Measurements from ENCODE around the gene CFAP46.
"Not testable (repeated sequence)": the region's sequence is repeated elsewhere in the genome, so short reads cannot be mapped to it uniquely, and the experiment has no call there.

CFAP46 gene

DNA sequence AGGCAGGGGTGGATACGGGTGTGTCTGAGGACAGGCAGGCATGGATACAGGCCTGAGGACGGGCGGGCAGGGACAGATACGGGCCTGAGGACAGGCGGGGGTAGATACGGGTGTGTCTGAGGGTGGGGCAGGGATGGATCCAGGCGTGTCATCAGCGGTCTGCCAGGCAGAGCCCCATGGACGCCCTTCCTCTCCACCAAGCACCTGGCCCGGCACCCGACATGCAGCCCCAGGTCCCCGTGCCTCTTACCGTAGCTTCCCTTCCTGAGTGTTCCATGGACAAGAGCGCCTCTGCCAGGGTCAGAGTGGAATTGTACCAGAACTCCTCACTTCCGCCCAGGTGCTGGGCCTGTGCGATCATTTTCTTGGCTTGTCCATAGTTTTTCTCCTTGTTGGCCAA lies 81.8 kb downstream of the CFAP46 start:
- no peak for DNase-seq

GRCh38 chr10:132859084-132859855 lies 83.1 kb downstream of the CFAP46 start:
- no peak for DNase-seq

DNA sequence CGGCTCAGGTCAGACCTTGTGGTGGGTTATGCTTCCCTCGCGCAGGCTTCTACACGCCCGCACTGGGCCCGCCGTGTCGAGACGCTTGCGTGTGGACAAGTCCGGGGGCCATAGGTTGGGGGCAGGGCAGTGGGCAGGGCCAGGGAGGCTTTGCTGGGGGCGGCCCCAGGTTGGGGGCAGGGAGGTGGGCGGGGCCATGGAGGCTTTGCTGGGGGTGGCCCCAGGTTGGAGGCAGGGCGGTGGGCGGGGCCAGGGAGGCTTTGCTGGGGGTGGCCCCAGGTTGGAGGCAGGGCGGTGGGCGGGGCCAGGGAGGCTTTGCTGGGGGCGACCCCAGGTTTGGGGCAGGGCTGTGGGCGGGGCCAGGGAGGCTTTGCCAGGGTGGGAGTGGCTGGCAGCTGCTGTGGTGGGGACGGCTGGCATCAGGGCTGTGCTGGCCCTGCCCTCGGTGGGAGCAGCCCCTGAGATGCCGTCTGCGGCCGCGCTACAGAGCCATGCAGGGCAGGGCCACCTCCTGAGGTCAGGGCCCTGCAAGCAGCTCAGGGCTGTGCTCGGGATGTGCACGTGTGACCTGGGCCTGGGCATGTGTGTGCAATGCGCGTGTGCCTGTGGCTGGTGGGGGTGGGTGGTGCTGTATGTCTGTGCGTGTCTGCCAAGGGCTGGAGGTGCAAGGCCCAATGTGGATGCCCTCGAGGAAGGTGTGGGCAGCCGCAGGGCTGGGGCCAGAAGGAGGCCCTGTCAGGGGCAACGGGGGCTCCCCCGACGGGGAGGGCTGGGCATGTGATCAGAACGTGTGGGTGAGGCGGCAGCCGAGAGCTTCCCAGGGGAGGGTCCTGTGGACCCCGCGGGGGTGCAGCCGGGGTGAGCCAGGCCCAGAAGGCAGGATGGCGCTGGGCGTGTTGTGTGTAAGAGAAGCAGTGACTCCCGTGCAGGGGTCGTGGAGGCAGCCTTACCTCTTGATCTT lies 84.0 kb downstream of the CFAP46 start:
- DNase-seq, result no peak

GRCh38 chr10:132856869-132857524 lies 85.4 kb downstream of the CFAP46 start:
- DNase-seq, result no peak

GRCh38 chr10:132855889-132856288 lies 86.5 kb downstream of the CFAP46 start:
- DNase-seq, result no peak

- no peak for DNase-seq
These were observed 90.9 kb downstream of the CFAP46 start for GRCh38 chr10:132851451-132851850.

DNA sequence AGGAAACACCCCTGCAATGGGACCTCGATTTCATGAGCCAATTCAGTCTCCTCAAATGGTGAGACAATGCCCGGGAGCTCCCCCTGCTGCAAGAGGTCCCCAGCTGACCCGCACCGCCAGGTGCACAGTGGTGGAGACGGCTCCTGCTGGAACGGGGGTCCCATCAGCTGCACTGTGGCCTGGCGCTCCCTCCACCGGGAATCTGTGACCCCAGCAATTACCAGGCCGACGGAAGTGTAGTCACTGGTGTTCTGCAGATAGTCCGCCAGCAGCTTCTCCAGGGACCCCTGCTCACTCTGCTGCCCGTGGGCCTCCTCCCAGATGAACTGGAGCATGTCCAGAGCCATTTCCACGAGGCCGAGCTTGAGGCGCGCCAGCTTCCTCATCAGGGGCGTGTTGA lies 91.5 kb downstream of the CFAP46 start:
- no peak for DNase-seq

DNA sequence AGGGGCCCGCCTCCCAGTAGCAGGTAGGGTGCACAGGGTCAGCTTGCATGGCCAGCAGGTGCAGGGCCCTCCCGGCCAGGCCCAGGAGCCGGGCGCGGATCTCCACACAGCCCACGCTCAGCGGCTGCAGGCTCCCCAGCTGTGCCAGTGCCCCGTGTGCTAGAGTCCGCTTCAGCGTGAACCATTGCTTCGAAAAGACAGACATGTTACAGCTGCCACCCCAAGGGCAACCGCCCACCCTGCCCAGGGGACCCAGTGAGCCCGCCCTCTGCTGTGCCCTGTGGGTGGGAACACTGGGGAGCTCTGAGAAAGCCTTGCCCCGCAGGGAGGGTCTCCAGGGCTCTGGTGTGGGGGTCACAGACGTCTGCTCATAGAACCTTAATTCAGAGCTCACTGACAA lies 92.1 kb downstream of the CFAP46 start:
- DNase-seq, result no peak

- no peak for DNase-seq
These were observed 92.8 kb downstream of the CFAP46 start for GRCh38 chr10:132849546-132850031.

DNA sequence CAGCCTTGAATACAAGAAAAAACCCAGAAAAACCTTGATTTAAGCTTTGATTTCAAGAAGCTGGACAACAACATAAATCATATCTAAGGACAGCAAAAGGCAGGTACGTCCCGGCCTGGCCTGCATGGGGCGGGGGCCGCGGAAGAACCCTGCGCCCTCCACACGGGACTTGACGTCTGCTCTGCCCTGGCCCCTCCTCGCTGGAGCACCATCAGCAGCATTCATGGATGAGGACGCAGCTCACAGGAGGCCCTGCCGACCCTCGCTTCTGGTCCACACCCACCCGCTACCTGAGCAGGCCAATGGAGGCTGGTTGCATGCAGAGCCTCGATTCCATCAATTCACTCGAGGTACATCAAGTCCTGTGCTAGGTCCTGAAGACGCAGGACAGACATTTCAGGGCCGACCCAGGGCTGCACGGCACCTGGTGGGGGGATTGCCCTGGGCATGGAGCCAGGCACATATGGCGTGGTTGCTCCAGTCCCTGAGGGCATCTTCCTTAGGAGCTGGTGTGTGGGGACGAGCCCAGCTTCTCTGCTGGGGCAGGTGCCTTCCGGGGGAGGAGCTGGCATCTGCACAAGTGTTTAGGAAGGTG lies 93.3 kb downstream of the CFAP46 start:
- no peak for DNase-seq

- DNase-seq, result no peak
These were observed 94.1 kb downstream of the CFAP46 start for GRCh38 chr10:132848291-132848701.

DNA sequence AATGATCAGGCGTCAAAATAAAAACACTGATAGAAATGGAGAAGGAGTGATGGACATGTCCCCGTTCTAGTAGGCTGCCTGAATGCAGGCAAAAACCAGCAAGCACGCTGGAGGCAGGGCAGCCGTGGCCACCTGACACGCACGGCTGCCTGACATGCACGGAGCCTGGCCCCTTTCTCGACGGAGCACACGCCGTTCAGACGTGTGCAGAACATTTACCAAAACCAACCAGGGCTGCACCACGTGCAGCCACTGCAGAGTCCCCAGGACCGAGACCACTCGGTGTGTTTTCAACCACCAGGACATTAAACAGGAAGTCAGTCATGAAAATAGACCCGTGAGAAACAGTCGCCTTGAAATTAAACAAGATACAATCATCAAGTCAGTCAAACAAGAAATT lies 94.5 kb downstream of the CFAP46 start:
- DNase-seq, result no peak

DNA sequence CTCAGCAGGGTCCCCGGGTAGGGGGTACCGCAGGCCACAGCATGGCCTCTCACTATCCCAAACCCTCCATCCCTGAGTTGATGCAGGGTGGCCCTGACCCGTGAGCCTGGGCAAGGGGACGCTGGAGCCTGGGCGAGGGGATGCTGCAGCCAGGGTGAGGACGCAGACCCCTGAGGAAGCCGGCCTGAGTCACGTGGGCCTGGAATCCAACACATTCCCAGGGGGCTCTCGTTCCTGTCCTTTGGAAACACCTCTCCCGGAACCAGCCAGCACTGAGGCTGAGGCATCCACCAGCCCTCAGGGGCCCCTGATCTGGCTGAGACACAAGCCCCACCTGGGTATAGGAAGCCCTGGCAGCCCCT lies 95.0 kb downstream of the CFAP46 start:
- no peak for DNase-seq

- DNase-seq, result no peak
These were observed 95.5 kb downstream of the CFAP46 start for GRCh38 chr10:132846631-132847415.

DNA sequence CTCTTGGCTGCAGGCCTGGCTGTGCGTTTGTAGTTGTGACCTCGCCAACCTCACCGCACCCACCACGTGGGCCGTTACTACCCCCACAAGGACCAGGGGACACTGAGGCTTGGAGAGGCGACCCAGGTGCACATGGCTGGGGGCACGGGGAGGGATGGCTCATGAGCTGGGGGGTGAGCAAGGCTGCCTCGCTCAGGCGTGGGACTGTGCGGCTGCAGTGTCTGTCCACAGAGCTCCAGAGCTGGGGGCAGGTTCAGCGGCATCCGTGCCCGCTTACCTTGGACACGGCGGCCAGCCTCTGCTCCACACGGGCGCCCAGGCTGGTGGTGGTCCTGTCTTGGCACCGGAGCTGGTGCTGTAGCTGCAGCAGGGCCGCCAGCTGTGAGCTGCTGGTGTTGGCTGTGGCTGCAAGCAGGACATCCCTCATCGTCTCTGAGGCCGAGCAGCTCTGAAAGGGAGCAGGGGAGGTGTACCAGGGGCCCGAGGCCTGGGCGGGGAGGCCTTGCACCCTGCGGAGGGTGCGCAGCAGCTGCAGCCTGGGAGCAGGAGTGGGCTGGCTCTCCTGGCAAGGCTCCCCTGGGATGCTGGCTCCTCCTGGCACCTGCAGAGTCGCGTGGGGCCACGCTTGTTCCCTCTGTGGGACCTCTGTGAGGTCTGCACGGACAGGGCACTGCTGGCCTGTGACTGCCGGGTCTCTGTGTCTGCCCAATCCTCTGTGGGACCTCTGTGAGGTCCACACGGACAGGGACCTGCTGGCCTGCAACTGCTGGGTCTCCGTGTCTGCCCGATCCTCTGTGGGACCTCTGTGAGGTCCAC lies 96.4 kb downstream of the CFAP46 start:
- DNase-seq, result no peak

DNA sequence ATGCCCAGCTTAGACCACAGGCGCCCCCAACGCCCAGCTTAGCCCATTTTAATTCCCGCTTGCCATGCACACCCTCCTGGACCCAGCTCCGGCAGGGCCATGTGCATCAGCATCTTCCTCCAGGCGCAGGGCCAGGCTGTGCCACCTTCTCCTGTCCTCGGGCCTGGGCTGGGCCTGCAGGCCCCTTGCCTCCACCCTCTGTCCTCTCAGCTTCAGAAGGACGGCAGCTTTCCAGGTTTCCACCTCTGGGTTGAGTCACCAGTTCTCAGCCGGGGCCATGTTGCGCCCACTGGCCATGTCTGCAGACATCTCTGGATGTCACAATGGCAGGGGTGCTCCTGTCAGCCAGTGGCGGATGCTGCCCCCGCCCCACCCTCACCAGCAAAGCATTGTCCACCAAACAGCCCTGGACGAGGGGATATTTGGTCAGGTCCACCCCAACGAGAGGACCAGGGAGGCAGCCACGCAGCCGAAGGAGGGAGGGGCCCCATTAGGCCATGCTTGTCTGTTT lies 97.3 kb downstream of the CFAP46 start:
- DNase-seq, result no peak

DNA sequence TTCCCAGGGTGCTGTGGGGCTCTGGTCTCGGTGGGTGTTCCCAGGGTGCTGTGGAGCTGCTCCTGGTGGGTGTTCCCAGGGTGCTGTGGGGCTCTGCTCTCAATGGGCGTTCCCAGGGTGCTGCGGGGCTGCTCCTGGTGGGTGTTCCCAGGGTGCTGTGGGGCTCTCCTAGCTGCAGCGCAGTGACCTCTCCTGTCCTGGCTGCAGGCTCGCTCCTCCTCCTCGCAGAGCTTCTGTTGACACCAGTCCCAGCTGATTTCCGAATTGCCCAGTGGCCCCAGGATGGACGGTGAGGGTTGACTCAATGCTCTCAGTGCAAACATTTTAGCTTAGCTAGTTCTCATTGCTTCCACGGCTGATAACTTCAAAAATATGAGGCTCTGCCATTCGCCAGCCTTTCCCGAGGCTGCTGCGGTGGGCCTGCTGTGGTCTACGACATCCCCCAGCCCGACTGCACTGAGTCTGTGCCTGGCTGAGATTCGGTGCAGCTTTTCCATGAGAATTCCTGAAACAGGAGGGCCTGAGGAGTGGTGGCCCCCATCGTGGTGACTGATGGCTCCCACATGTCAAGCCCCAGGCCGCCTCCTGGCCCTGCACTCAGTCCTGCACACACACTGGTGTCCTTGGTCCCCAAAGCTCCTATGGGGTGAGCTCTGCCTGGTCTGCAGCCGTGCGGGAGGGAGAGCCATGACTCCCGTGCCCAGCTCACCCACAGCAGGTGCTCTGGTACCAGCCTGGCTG lies 98.1 kb downstream of the CFAP46 start:
- DNase-seq, result no peak

- not testable (repeated sequence) for DNase-seq
These were observed 99.1 kb downstream of the CFAP46 start for GRCh38 chr10:132843276-132843675.

- no peak for DNase-seq
These were observed 100.0 kb downstream of the CFAP46 start for GRCh38 chr10:132842397-132842796.

GRCh38 chr10:132841615-132841975 lies 100.8 kb downstream of the CFAP46 start:
- no peak for DNase-seq

All from effector CD8-positive, alpha-beta T cell (primary cell).